H9 (cell line): Measurements from ENCODE around the gene MTSS2. TPM values are rescaled to one million over a fixed set of nuclear protein-coding genes. Genes with fewer than 3 reads are reported as not detected.

ENCODE experiments used
- DNase-seq: peaks from one replicate; pipeline ENCODE4 v3.0.0-alpha.2; 2017
- H2AFZ ChIP-seq: one replicate; pipeline ENCODE4 v1.6.1; 2013; ENCODE audit warnings: mild to moderate bottlenecking, low read length, control low read depth, moderate library complexity
- H2AK5ac ChIP-seq: 2 replicates; pipeline ENCODE4 v1.6.1; 2013; ENCODE audit warnings: low read length, control low read depth, mixed read lengths; ENCODE audit not compliant: insufficient read length
- H2BK120ac ChIP-seq: one replicate; pipeline ENCODE4 v1.6.1; 2013; ENCODE audit warnings: low read depth, mild to moderate bottlenecking, low read length, control low read depth, inconsistent platforms; ENCODE audit not compliant: poor library complexity, severe bottlenecking
- H2BK12ac ChIP-seq: 2 replicates; pipeline ENCODE4 v1.6.1; 2013; ENCODE audit warnings: low read length, control low read depth, mixed read lengths, low read depth; ENCODE audit not compliant: insufficient read length
- H2BK15ac ChIP-seq: 2 replicates; pipeline ENCODE4 v1.6.1; 2013; ENCODE audit warnings: low read depth, low read length, control low read depth
- H2BK20ac ChIP-seq: one replicate; pipeline ENCODE4 v1.6.1; 2013; ENCODE audit warnings: low read depth, mild to moderate bottlenecking, low read length, control low read depth, inconsistent platforms; ENCODE audit not compliant: poor library complexity, severe bottlenecking
- H2BK5ac ChIP-seq: 2 replicates; pipeline ENCODE4 v1.6.1; 2013; ENCODE audit warnings: low read length, control low read depth, mixed read lengths; ENCODE audit not compliant: insufficient read length
- H3K14ac ChIP-seq: 2 replicates; pipeline ENCODE4 v1.6.1; 2013; ENCODE audit warnings: low read length, control low read depth; ENCODE audit not compliant: insufficient read depth
- H3K18ac ChIP-seq: 2 replicates; pipeline ENCODE4 v1.6.1; 2013; ENCODE audit warnings: low read depth, mild to moderate bottlenecking, mixed read lengths, low read length, control low read depth; ENCODE audit not compliant: insufficient read length
- H3K23ac ChIP-seq: 2 replicates; pipeline ENCODE4 v1.6.1; 2013; ENCODE audit warnings: low read length, control low read depth, mixed read lengths, low read depth; ENCODE audit not compliant: insufficient read length
- H3K23me2 ChIP-seq: 2 replicates; pipeline ENCODE4 v1.6.1; 2013; ENCODE audit warnings: low read depth, mild to moderate bottlenecking, mixed read lengths, low read length, control low read depth; ENCODE audit not compliant: insufficient read length, poor library complexity, severe bottlenecking
- H3K27ac ChIP-seq: 2 replicates; pipeline ENCODE4 v1.5.1; 2013; ENCODE audit warnings: low read length, control low read depth, mixed read lengths, low read depth; ENCODE audit not compliant: insufficient read length
- H3K27me3 ChIP-seq: 2 replicates; pipeline ENCODE4 v1.6.1; 2013; ENCODE audit warnings: low read length, control low read depth, inconsistent platforms; ENCODE audit not compliant: insufficient read depth
- H3K4ac ChIP-seq: 2 replicates; pipeline ENCODE4 v1.6.1; 2013; ENCODE audit warnings: low read depth, mild to moderate bottlenecking, control low read depth, inconsistent platforms, low read length, moderate library complexity
- H3K4me1 ChIP-seq: 2 replicates; pipeline ENCODE4 v1.6.1; 2013; ENCODE audit warnings: low read length, control low read depth, inconsistent platforms; ENCODE audit not compliant: insufficient read depth
- H3K4me2 ChIP-seq: 2 replicates; pipeline ENCODE4 v1.6.1; 2013; ENCODE audit warnings: low read length, control low read depth, mixed read lengths; ENCODE audit not compliant: insufficient read length, insufficient read depth
- H3K56ac ChIP-seq: 2 replicates; pipeline ENCODE4 v1.6.1; 2013; ENCODE audit warnings: low read depth, mild to moderate bottlenecking, mixed read lengths, low read length, control low read depth; ENCODE audit not compliant: insufficient read length
- H3K79me1 ChIP-seq: 2 replicates; pipeline ENCODE4 v1.6.1; 2013; ENCODE audit warnings: low read depth, mild to moderate bottlenecking, moderate library complexity, low read length, control low read depth, inconsistent platforms; ENCODE audit not compliant: insufficient read depth, poor library complexity, severe bottlenecking
- H3K79me2 ChIP-seq: 2 replicates; pipeline ENCODE4 v1.6.1; 2013; ENCODE audit warnings: low read length, control low read depth, inconsistent platforms; ENCODE audit not compliant: insufficient read depth
- H3K9ac ChIP-seq: 2 replicates; pipeline ENCODE4 v1.6.1; 2013; ENCODE audit warnings: low read length, control low read depth, mixed read lengths; ENCODE audit not compliant: insufficient read length; ENCODE audit errors: extremely low read depth
- H3K9me3 ChIP-seq: one replicate; pipeline ENCODE4 v1.6.1; 2013; ENCODE audit warnings: low read depth, low read length, inconsistent platforms; ENCODE audit not compliant: control insufficient read depth
- H3T11ph ChIP-seq: one replicate; pipeline ENCODE4 v1.6.1; 2013; ENCODE audit warnings: mild to moderate bottlenecking, low read length, control low read depth, inconsistent platforms
- H4K20me1 ChIP-seq: one replicate; pipeline ENCODE4 v1.6.1; 2013; ENCODE audit not compliant: control insufficient read depth, insufficient read length, insufficient read depth
- H4K5ac ChIP-seq: 2 replicates; pipeline ENCODE4 v1.6.1; 2013; ENCODE audit warnings: low read depth, mild to moderate bottlenecking, mixed read lengths, low read length, control low read depth; ENCODE audit not compliant: insufficient read length
- H4K8ac ChIP-seq: replicated peaks from 2 replicates; pipeline ENCODE4 v1.6.1; 2013; ENCODE audit warnings: low read length, control low read depth, mixed read lengths, low read depth; ENCODE audit not compliant: insufficient read length
- H4K91ac ChIP-seq: 2 replicates; pipeline ENCODE4 v1.6.1; 2013; ENCODE audit warnings: low read depth, mild to moderate bottlenecking, moderate library complexity, mixed read lengths, low read length, control low read depth; ENCODE audit not compliant: insufficient read length
- H3K27ac Mint-ChIP-seq, 3 experiments: 2 replicates in 2 of 3; 3 replicates in 1 of 3; pipeline ENCODE4 v1.8.0; 2020 to 2021; ENCODE audit warnings: mixed read lengths in 3 of 3, mild to moderate bottlenecking in 1 of 3, moderate library complexity in 1 of 3
- H3K27me3 Mint-ChIP-seq: 2 replicates; pipeline ENCODE4 v1.8.0; 2021; ENCODE audit warnings: low read depth, mild to moderate bottlenecking, moderate library complexity, mixed read lengths
- H3K36me3 Mint-ChIP-seq, 3 experiments: 2 replicates in 2 of 3; 3 replicates in 1 of 3; pipeline ENCODE4 v1.8.0; 2020 to 2021; ENCODE audit warnings: low read depth in 3 of 3, mixed read lengths in 3 of 3; ENCODE audit not compliant: insufficient read depth in 1 of 3
- H3K4me1 Mint-ChIP-seq, 2 experiments: 2 replicates each; pipeline ENCODE4 v1.8.0; 2020; ENCODE audit warnings: mixed read lengths in 2 of 2
- H3K4me3 Mint-ChIP-seq, 2 experiments: 2 replicates in 1 of 2; 3 replicates in 1 of 2; pipeline ENCODE4 v1.8.0; 2020 to 2021; ENCODE audit warnings: mild to moderate bottlenecking in 2 of 2, mixed read lengths in 2 of 2, moderate library complexity in 1 of 2
- H3K9me3 Mint-ChIP-seq, 2 experiments: 2 replicates in 1 of 2; 3 replicates in 1 of 2; pipeline ENCODE4 v1.8.0; 2020; ENCODE audit warnings: mild to moderate bottlenecking in 2 of 2, mixed read lengths in 2 of 2, moderate library complexity in 1 of 2
- CTCF ChIP-seq: fragments of 200-600 bp; sonication (generic); conservative IDR thresholded peaks from 3 replicates; pipeline ENCODE4 v1.8.0; 2021; ENCODE audit warnings: antibody characterized with exemption, mild to moderate bottlenecking
- WGBS: extraction: QIAGEN DNeasy Blood & Tissue Kit; methylation state at CpG from one replicate; pipeline ENCODE4 v1.1.7; 2013; ENCODE audit warnings: missing lambda C conversion rate, low lambda C conversion rate, mixed read lengths; ENCODE audit not compliant: insufficient read length; ENCODE audit errors: extremely low coverage; 5-methylcytosine and 5-hydroxymethylcytosine counted together
- total RNA-seq: library from RNA; stranded (reverse); gene quantifications from 2 replicates; pipeline ENCODE4 v1.2.1, GENCODE V29; 2021

The MTSS2 gene
- total RNA-seq, 1 experiment from 2014 or later = 41.0 TPM

- H3T11ph ChIP-seq = no peak overlapping the region
- H3K4me1 ChIP-seq = no peaks in the 10 kb centered on the region; the same call in 1 of the 2 replicates
- DNase-seq = no peak
Observed at GRCh38 chr16:70700101-70701020, 14.5 kb upstream of the MTSS2 start.

More at GRCh38 chr16:70700101-70701020, 14.5 kb upstream of the MTSS2 start:
- H3K4me2 ChIP-seq = no peak overlapping the region
- no peak overlapping the region for H3K56ac ChIP-seq
- WGBS = no CpG with 5 or more reads among the region's 30 CpGs
- Mint-ChIP-seq H3K27ac (no peak overlapping the region), H3K4me1 (peaks cover 31 to 37% of the 10 kb centered on the region in 2 experiments), H3K4me3 (no peak overlapping the region), H3K27me3 (no peaks in the 10 kb centered on the region), H3K9me3 (no peaks in the 10 kb centered on the region), H3K36me3 (peaks cover 6 to 10% (median 7%) of the 10 kb centered on the region in 3 experiments; a peak in 4 of 7 replicates)
- H3K79me1 ChIP-seq = no peaks in the 10 kb centered on the region
- H3K9me3 ChIP-seq = no peaks in the 10 kb centered on the region
- H3K23me2 ChIP-seq = no peaks in the 10 kb centered on the region
- H3K18ac ChIP-seq = no peak overlapping the region
- H2BK12ac ChIP-seq = no peak overlapping the region
- no peak overlapping the region for H3K14ac ChIP-seq
- no peak overlapping the region for H2BK120ac ChIP-seq
- no peak overlapping the region for H4K91ac ChIP-seq
- H3K79me2 ChIP-seq = no peaks in the 10 kb centered on the region
- no peaks in the 10 kb centered on the region for H4K20me1 ChIP-seq
- no peak overlapping the region for H3K9ac ChIP-seq
- no peak overlapping the region for H2BK5ac ChIP-seq
- no peak overlapping the region for H2BK15ac ChIP-seq
- H4K5ac ChIP-seq = no peak overlapping the region
- no peak overlapping the region for H3K23ac ChIP-seq
- TF ChIP-seq CTCF = no peak
- H3K4ac ChIP-seq = no peak overlapping the region
- no peak overlapping the region for H3K27ac ChIP-seq
- no peak overlapping the region for H2AK5ac ChIP-seq
- H2AFZ ChIP-seq = no peak overlapping the region
- no peak overlapping the region for H2BK20ac ChIP-seq
- H3K27me3 ChIP-seq = no peaks in the 10 kb centered on the region
- H4K8ac ChIP-seq = no peak overlapping the region
